ENCODE measurements around the gene RIC3.

The RIC3 gene

DNA sequence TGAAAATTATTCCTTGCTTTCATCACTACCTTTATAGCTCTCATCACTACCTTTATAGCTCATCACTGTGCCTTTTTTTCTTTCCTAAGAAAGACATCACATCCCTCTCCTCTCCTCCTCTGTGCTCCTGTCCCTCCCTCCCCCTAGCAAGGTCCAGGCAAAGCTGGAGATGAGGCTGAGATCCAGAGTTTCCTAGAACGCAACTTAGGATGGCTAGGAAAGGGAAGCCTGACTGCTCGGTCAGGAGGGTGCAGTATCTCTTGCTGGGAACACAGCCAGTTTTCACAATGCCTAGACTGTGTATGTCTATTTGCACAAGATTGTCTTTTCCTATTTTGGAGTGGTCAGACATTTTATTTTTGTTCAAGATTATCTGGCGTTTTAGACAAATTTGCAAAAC lies 63.2 kb downstream of the RIC3 start:
- TF ChIP-seq, protein P1, sequence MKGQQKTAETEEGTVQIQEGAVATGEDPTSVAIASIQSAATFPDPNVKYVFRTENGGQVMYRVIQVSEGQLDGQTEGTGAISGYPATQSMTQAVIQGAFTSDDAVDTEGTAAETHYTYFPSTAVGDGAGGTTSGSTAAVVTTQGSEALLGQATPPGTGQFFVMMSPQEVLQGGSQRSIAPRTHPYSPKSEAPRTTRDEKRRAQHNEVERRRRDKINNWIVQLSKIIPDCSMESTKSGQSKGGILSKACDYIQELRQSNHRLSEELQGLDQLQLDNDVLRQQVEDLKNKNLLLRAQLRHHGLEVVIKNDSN (IDR thresholded peaks at IDR 0.05): no peak
- no peak for TF ChIP-seq ZBTB7A (IDR thresholded peaks at IDR 0.05; ENCODE audit: low read depth)
- TF ChIP-seq NFIC (IDR thresholded peaks at IDR 0.05): no peak
- TF ChIP-seq EP300 (IDR thresholded peaks at IDR 0.05; ENCODE audit: borderline replicate concordance): no peak
- no peak for TF ChIP-seq TCF12 (IDR thresholded peaks at IDR 0.05; ENCODE audit: low read depth)
- TF ChIP-seq CREB1 (IDR thresholded peaks at IDR 0.05; ENCODE audit: low read depth): no peak
- TF ChIP-seq, protein P2, sequence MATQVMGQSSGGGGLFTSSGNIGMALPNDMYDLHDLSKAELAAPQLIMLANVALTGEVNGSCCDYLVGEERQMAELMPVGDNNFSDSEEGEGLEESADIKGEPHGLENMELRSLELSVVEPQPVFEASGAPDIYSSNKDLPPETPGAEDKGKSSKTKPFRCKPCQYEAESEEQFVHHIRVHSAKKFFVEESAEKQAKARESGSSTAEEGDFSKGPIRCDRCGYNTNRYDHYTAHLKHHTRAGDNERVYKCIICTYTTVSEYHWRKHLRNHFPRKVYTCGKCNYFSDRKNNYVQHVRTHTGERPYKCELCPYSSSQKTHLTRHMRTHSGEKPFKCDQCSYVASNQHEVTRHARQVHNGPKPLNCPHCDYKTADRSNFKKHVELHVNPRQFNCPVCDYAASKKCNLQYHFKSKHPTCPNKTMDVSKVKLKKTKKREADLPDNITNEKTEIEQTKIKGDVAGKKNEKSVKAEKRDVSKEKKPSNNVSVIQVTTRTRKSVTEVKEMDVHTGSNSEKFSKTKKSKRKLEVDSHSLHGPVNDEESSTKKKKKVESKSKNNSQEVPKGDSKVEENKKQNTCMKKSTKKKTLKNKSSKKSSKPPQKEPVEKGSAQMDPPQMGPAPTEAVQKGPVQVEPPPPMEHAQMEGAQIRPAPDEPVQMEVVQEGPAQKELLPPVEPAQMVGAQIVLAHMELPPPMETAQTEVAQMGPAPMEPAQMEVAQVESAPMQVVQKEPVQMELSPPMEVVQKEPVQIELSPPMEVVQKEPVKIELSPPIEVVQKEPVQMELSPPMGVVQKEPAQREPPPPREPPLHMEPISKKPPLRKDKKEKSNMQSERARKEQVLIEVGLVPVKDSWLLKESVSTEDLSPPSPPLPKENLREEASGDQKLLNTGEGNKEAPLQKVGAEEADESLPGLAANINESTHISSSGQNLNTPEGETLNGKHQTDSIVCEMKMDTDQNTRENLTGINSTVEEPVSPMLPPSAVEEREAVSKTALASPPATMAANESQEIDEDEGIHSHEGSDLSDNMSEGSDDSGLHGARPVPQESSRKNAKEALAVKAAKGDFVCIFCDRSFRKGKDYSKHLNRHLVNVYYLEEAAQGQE (IDR thresholded peaks at IDR 0.05; ENCODE audit: low read depth): no peak
- no peak for TF ChIP-seq YY1 (IDR thresholded peaks at IDR 0.05; ENCODE audit: low read depth)
- TF ChIP-seq TAF1 (IDR thresholded peaks at IDR 0.05; ENCODE audit: low read depth): no peak
- no peak for TF ChIP-seq EGR1 (IDR thresholded peaks at IDR 0.05)
- TF ChIP-seq FOXM1 (IDR thresholded peaks at IDR 0.05; ENCODE audit: borderline replicate concordance, low read depth): no peak
- TF ChIP-seq CEBPB (IDR thresholded peaks at IDR 0.05): no peak

DNA sequence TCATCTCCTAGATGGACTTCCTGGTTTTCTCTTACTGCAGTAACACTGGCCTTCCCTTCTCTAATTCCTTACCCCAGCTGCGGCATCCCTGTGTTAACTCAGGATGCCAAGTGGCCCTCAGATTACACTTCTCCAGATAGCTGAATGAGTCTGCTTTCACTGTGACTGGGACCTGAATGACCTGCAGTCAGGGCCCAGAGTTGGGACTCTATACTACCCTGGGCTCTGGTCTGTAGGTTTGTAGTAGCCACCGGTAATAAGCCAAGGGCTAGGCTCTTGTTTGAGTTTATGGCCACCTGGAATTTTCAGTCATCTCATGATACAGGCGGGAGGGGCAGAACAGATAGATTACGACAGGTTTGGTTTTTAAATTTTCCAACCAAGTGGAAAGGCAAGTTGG lies 63.7 kb downstream of the RIC3 start:
- TF ChIP-seq TCF12 (IDR thresholded peaks at IDR 0.05; ENCODE audit: low read depth) (no peak), YY1 (IDR thresholded peaks at IDR 0.05; ENCODE audit: low read depth) (no peak), EP300 (IDR thresholded peaks at IDR 0.05; ENCODE audit: borderline replicate concordance) (no peak), TAF1 (IDR thresholded peaks at IDR 0.05; ENCODE audit: low read depth) (no peak), CREB1 (IDR thresholded peaks at IDR 0.05; ENCODE audit: low read depth) (no peak), NFIC (IDR thresholded peaks at IDR 0.05) (no peak), EGR1 (IDR thresholded peaks at IDR 0.05) (no peak), CEBPB (IDR thresholded peaks at IDR 0.05) (no peak)
- TF ChIP-seq, protein P1 (IDR thresholded peaks at IDR 0.05): no peak

DNA sequence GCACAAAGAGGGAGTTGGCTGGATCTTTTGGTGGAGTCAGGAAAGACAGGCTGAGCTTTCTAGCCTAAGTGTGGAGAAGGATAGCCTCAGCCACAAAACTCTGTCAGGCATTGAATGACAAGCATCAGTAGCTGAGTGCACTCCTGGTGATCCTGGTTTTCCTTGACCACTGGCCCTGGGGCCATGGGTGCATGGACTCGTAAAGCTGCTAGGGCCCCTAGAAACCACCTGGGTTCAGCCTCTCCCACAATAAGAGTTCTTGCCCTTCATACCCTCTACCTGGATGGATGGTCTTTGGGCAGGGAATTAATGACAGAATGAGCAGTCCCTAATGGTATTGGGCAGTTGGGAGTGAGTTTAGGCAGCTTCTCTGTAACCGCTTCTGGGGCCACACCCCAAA lies 64.9 kb downstream of the RIC3 start:
- TF ChIP-seq RAD21 (IDR thresholded peaks at IDR 0.05; ENCODE audit: low read depth) (no peak), TCF12 (IDR thresholded peaks at IDR 0.05; ENCODE audit: low read depth) (no peak), CREB1 (IDR thresholded peaks at IDR 0.05; ENCODE audit: low read depth) (no peak), CEBPB (IDR thresholded peaks at IDR 0.05) (no peak), TAF1 (IDR thresholded peaks at IDR 0.05; ENCODE audit: low read depth) (no peak)

DNA sequence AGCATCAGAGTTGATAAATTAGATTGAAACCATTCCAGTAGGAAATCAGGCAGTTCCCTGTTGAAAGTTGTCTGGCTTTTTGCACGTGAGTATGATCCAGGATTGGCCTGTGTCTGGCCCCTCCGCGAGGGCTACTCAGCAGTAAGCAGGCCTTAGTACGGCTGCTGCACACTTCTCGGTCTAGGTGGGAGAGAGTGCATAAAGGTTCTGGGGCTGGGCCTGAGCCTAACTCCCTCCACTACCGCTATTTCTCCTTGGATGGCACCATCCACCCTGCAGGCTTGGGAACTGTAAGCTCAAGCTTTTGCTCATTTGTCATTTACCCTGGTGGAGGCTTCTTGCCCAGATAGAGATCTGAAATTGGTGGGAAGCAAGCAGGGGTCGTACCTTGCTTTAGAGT lies 65.9 kb downstream of the RIC3 start:
- TF ChIP-seq TAF1 (IDR thresholded peaks at IDR 0.05; ENCODE audit: low read depth): no peak
- no peak for TF ChIP-seq YY1 (IDR thresholded peaks at IDR 0.05; ENCODE audit: low read depth)
- TF ChIP-seq FOXM1 (IDR thresholded peaks at IDR 0.05; ENCODE audit: borderline replicate concordance, low read depth): no peak
- no peak for TF ChIP-seq EP300 (IDR thresholded peaks at IDR 0.05; ENCODE audit: borderline replicate concordance)
- no peak for TF ChIP-seq NFIC (IDR thresholded peaks at IDR 0.05)
- no peak for TF ChIP-seq RAD21 (IDR thresholded peaks at IDR 0.05; ENCODE audit: low read depth)
- TF ChIP-seq, protein P2 (IDR thresholded peaks at IDR 0.05; ENCODE audit: low read depth): no peak
- TF ChIP-seq, protein P1 (IDR thresholded peaks at IDR 0.05): no peak
- TF ChIP-seq CEBPB (IDR thresholded peaks at IDR 0.05): no peak
- no peak for TF ChIP-seq ZBTB7A (IDR thresholded peaks at IDR 0.05; ENCODE audit: low read depth)
- no peak for TF ChIP-seq TEAD4 (IDR thresholded peaks at IDR 0.05)
- TF ChIP-seq MAX (IDR thresholded peaks at IDR 0.05): no peak

DNA sequence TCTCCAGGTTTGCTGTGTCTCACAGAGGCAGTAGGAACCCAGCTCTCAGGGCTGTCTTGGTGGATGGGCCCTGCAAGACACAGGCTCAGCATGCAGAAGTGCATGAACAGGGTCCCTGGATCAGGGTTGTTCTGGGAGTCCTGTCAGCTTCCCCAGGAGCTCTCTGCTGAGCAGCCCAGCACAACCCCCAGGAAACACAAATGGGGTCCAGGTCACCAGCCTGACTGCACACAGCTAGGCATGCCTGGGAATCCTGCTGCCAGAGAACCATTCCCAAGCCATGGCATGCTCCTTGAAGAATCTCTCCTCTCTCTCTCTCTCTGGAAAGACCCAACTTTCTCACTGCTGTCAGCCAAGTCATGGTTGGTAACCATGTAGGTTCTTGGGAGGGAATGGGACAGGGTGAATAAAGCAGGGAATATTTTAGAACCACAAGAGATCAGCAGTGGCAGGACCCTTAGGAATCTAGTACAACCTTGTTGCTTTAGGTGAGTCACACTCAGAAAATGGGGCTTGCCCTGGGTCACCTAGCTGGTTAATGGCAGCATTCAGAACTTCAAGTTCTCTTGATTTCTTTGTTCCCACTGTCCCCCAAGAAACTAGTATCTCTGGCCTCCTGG lies 66.4 kb downstream of the RIC3 start:
- TF ChIP-seq RAD21 (IDR thresholded peaks at IDR 0.05; ENCODE audit: low read depth): no peak
- TF ChIP-seq CREB1 (IDR thresholded peaks at IDR 0.05; ENCODE audit: low read depth): no peak
- TF ChIP-seq TAF1 (IDR thresholded peaks at IDR 0.05; ENCODE audit: low read depth): no peak
- no peak for TF ChIP-seq TEAD4 (IDR thresholded peaks at IDR 0.05)
- TF ChIP-seq TCF12 (IDR thresholded peaks at IDR 0.05; ENCODE audit: low read depth): no peak
- TF ChIP-seq YY1 (IDR thresholded peaks at IDR 0.05; ENCODE audit: low read depth): no peak
- TF ChIP-seq NFIC (IDR thresholded peaks at IDR 0.05): no peak
- no peak for TF ChIP-seq EP300 (IDR thresholded peaks at IDR 0.05; ENCODE audit: borderline replicate concordance)
- TF ChIP-seq, protein P1 (IDR thresholded peaks at IDR 0.05): no peak
- TF ChIP-seq, protein P2 (IDR thresholded peaks at IDR 0.05; ENCODE audit: low read depth): no peak

All from Ishikawa (cell line).